OCI-LY7 (cell line): Measurements from ENCODE around the gene DYRK4. TPM values are rescaled to one million over a fixed set of nuclear protein-coding genes. Genes with fewer than 3 reads are reported as not detected.
A peak's percentile ranks its signal among the peaks of the same experiment; 100 is the strongest.
"Not testable (repeated sequence)": the region's sequence is repeated elsewhere in the genome, so short reads cannot be mapped to it uniquely, and the experiment has no call there.

Experiments used
- Bru-seq: library from RNA; stranded (reverse); fragments of 400-500 nt; gene quantifications from one replicate; lab custom pipeline; 2021; lab: Mats Ljungman, UMichigan
- BruChase-seq, 2 experiments: library from RNA; stranded (reverse); fragments of 400-500 nt; gene quantifications; one replicate each; lab custom pipeline; 2021; lab: Mats Ljungman, UMichigan
- BruUV-seq: library from RNA; stranded (reverse); fragments of 400-500 nt; replicated peaks from 2 replicates; lab custom pipeline; 2021; lab: Mats Ljungman, UMichigan
- CTCF ChIA-PET: fragments of 300-600 bp; sonication (Branson Sonifier 250); formaldehyde crosslinking; loops from one replicate; lab custom pipeline; 2022; ENCODE audit warnings: antibody characterized with exemption; ENCODE audit not compliant: unreplicated experiment; lab: Charles Lee
- POLR2A ChIA-PET: fragments of 300-600 bp; sonication (Branson Sonifier 250); formaldehyde crosslinking; loops from one replicate; lab custom pipeline; 2022; ENCODE audit warnings: antibody characterized with exemption; lab: Charles Lee
- DNase-seq: peaks from one replicate; pipeline ENCODE4 v3.0.0-alpha.2; 2015; ENCODE audit warnings: low spot score
- H2AFZ ChIP-seq: fragments of 200-600 bp; sonication (generic), shearing (Covaris generic); 2 replicates; pipeline ENCODE4 v1.6.1; 2014; ENCODE audit warnings: mild to moderate bottlenecking, antibody characterized with exemption, low read length, moderate library complexity
- H3K27ac ChIP-seq: fragments of 200-600 bp; sonication (generic); 2 replicates; pipeline ENCODE4 v1.5.1; 2014; ENCODE audit warnings: mixed run types, low read depth, mild to moderate bottlenecking, moderate library complexity, low read length, inconsistent platforms; ENCODE audit not compliant: poor library complexity, severe bottlenecking
- H3K36me3 ChIP-seq: fragments of 200-600 bp; sonication (generic); 2 replicates; pipeline ENCODE4 v1.6.1; 2014; ENCODE audit warnings: mild to moderate bottlenecking, antibody characterized with exemption, low read length, moderate library complexity, mixed read lengths; ENCODE audit not compliant: insufficient read depth
- H3K4me1 ChIP-seq: fragments of 200-600 bp; sonication (generic); 2 replicates; pipeline ENCODE4 v1.5.1; 2014; ENCODE audit warnings: mild to moderate bottlenecking, low read length; ENCODE audit not compliant: insufficient read depth, poor library complexity, severe bottlenecking
- H3K4me2 ChIP-seq: fragments of 200-600 bp; sonication (generic); 2 replicates; pipeline ENCODE4 v1.6.1; 2014; ENCODE audit warnings: mild to moderate bottlenecking, low read length
- H3K4me3 ChIP-seq: fragments of 200-600 bp; sonication (generic); 2 replicates; pipeline ENCODE4 v1.5.1; 2014; ENCODE audit warnings: mild to moderate bottlenecking, low read depth, low read length; ENCODE audit not compliant: poor library complexity, severe bottlenecking
- H3K79me2 ChIP-seq: fragments of 200-600 bp; sonication (generic); 2 replicates; pipeline ENCODE4 v1.6.1; 2016; ENCODE audit warnings: low read depth, mild to moderate bottlenecking, low read length, moderate library complexity, mixed read lengths; ENCODE audit not compliant: insufficient read depth
- H3K9me2 ChIP-seq: fragments of 200-600 bp; sonication (generic); 2 replicates; pipeline ENCODE4 v1.6.1; 2016; ENCODE audit warnings: mild to moderate bottlenecking, low read length, mixed read lengths; ENCODE audit not compliant: insufficient read depth
- H3K9me3 ChIP-seq: fragments of 200-600 bp; sonication (generic); 2 replicates; pipeline ENCODE4 v1.6.1; 2014; ENCODE audit warnings: mild to moderate bottlenecking, mixed run types, low read length, mixed read lengths
- H4K20me1 ChIP-seq: fragments of 200-600 bp; sonication (generic); 2 replicates; pipeline ENCODE4 v1.6.1; 2014; ENCODE audit warnings: mild to moderate bottlenecking, antibody characterized with exemption, low read length, moderate library complexity, mixed read lengths; ENCODE audit not compliant: insufficient read depth
- CTCF ChIP-seq: fragments of 200-600 bp; sonication (generic); conservative IDR thresholded peaks from 2 replicates; pipeline ENCODE4 v1.5.1; 2014; ENCODE audit warnings: mild to moderate bottlenecking, antibody characterized with exemption, low read length, moderate library complexity, mixed read lengths
- EZH2phosphoT487 ChIP-seq: fragments of 200-600 bp; sonication (generic); IDR thresholded peaks from 2 replicates; pipeline ENCODE4 v1.6.1; 2018; ENCODE audit warnings: low read depth, borderline replicate concordance, mild to moderate bottlenecking, mixed run types, antibody characterized with exemption, low read length, moderate library complexity, mixed read lengths
- intact Hi-C: fragments of 100-400 bp; cut with micrococcal nuclease; formaldehyde crosslinking; loops from one replicate; pipeline ENCODE4 v1.10.0; 2022; ENCODE audit not compliant: unreplicated experiment
- long read RNA-seq: library from polyadenylated mRNA; stranded (forward); transcript quantifications from one replicate; pipeline ENCODE4 v2.0.0, GENCODE V29; 2022
- total RNA-seq, 2 experiments: library from RNA; depleted of rRNA in 1 of 2; stranded (reverse); fragments of >200 nt in 1 of 2; shearing (Covaris generic) in 1 of 2; gene quantifications; 2 replicates each; pipeline ENCODE4 v1.2.3, GENCODE V29; 2014 to 2022

Gene DYRK4
- total RNA-seq (2014; rRNA removed; shearing (Covaris generic)) (32.3 and 33.9 TPM in 2 replicates), total RNA-seq (2022) (21.3 and 23.1 TPM in 2 replicates), Bru-seq, nascent RNA (percentile 42 among the genes with signal in this experiment), BruChase-seq, experiment 1, labeled RNA remaining after a 6-hour chase (percentile 56 among the genes with signal in this experiment), BruChase-seq, experiment 2, labeled RNA remaining after a 2-hour chase (percentile 65 among the genes with signal in this experiment)
- long read RNA-seq, partial matches to known transcripts, result 8 of 14 reads
- long read RNA-seq, other reads (novel, unspliced or antisense), result 5 of 14 reads

DNA sequence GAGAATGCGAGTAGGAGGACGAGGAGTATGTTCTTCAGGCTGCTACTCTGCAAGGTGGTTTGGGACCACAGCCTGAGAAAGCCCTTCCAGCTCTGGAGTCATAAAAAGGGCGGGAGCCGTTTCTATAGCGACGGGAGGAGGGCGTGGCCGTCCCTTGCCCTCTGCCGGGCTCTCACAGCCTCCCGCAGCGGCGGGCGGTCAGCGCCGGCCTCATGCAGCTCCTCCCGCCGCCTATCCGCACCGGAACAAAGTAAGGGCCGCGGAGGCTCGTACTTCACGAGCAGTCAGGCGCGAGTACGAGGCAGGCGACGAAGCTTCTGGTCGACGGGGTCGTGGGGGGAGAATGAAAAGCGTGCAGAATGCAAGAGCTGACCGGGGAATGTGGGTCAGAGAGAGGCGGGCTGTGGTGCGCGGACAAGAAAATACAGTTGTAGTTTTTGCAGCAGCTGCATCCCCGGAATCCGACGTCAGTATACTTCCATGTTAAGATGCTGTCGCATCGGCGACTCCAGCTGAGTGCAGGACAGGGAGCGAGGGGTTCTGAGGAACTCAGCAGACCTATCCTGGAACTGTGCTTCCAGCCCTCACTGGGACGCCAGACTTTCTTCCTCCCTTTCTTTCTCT lies at the start of gene DYRK4:
Gene DYRK4, plus strand, starts transcription at position 175 of the 624 bp plus-strand sequence. Its CDS starts 38 bp downstream, at position 213.
- POLR2A ChIA-PET, result interaction anchor here (0.9 kb wide), 1 partner anchor 9 kb away, joined by 3 read pairs; no protein-coding TSS in a partner anchor
- peaks cover 37% of the 10 kb centered on the region for H3K36me3 ChIP-seq
- no peaks in the 10 kb centered on the region for H3K9me3 ChIP-seq
- DNase-seq, result no peak
- CTCF ChIA-PET, result no interaction called here
- no peak within 1 kb of the TSS for H3K27ac ChIP-seq
- H3K9me2 ChIP-seq, result no peaks in the 10 kb centered on the region
- BruUV-seq, result no TSS peak
- intact Hi-C loops, result no loop called here
- peaks cover 29% of the 10 kb centered on the region for H3K4me1 ChIP-seq
- H4K20me1 ChIP-seq, result no peaks in the 10 kb centered on the region
- H2AFZ ChIP-seq, result no peak within 1 kb of the TSS
- H3K4me2 ChIP-seq, result no peak within 1 kb of the TSS
- no peaks in the 10 kb centered on the region for H3K79me2 ChIP-seq
- no peak within 1 kb of the TSS for H3K4me3 ChIP-seq
- TF ChIP-seq CTCF, result no peak
- no peak for TF ChIP-seq EZH2phosphoT487

DNA sequence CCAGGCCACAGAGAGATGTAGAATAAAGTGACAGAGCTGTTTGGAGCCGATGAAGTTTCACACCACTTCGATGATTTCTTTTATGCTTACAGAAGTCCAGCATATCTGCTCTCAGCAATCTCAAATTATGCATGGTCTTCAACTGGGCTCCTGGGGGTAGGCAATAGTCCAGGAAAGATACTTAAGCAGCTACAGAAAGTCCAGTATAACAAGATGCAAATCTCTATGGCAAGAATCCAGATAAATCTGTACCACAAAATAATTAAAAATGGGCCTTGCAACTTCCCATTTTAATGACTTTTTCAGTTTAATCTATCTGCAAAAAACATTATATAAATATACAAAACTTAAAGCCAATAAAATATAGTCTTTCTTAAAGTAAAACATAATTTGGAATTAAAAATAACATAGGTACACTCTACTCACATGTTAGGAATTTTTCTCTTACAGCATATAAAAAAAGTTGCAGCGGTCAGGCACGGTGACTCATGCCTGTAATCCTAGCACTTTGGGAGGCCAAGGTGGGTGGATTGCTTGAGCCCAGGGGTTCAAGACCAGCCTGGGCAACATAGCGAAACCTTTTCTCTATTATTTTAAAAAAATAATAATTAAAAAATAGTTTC lies 43.8 kb upstream of the DYRK4 start:
- no peaks in the 10 kb centered on the region for H3K79me2 ChIP-seq
- intact Hi-C loops, result no loop called here
- ChIA-PET POLR2A (no interaction called here), CTCF (no interaction called here)
- no peaks in the 10 kb centered on the region for H4K20me1 ChIP-seq
- H3K4me1 ChIP-seq, result no peaks in the 10 kb centered on the region
- no peak overlapping the region for H2AFZ ChIP-seq
- BruUV-seq, result no TSS peak
- H3K4me2 ChIP-seq, result no peak overlapping the region
- no peak overlapping the region for H3K27ac ChIP-seq
- no peaks in the 10 kb centered on the region for H3K9me3 ChIP-seq
- no peaks in the 10 kb centered on the region for H3K9me2 ChIP-seq
- no peak for DNase-seq
- H3K36me3 ChIP-seq, result peaks cover 45% of the 10 kb centered on the region
- TF ChIP-seq EZH2phosphoT487 (no peak), CTCF (no peak)
- H3K4me3 ChIP-seq, result no peak overlapping the region

GRCh38 chr12:4523443-4523842 lies 38.6 kb upstream of the DYRK4 start:
- peaks cover 54% of the 10 kb centered on the region for H3K36me3 ChIP-seq
- H3K4me1 ChIP-seq, H3K9me3 ChIP-seq, DNase-seq, H3K4me3 ChIP-seq, H2AFZ ChIP-seq, H3K4me2 ChIP-seq, BruUV-seq, CTCF ChIA-PET, H4K20me1 ChIP-seq, POLR2A ChIA-PET, H3K9me2 ChIP-seq, intact Hi-C loops, H3K27ac ChIP-seq, H3K79me2 ChIP-seq: not testable (repeated sequence)
